OCI-LY1 (cell line): ENCODE results near the gene MED14.

Experiments used
- H2AFZ ChIP-seq: fragments of 200-600 bp; sonication (generic), shearing (Covaris generic); 2 replicates; pipeline ENCODE4 v1.6.0; 2014; ENCODE audit warnings: antibody characterized with exemption, mild to moderate bottlenecking, low read length
- H3F3A ChIP-seq: fragments of 200-600 bp; sonication (generic), shearing (Covaris generic); 2 replicates; pipeline ENCODE4 v1.6.0; 2014; ENCODE audit warnings: mild to moderate bottlenecking, antibody characterized with exemption, low read length, moderate library complexity; ENCODE audit not compliant: insufficient read depth
- H3K27ac ChIP-seq: fragments of 200-600 bp; sonication (generic); 2 replicates; pipeline ENCODE4 v1.5.1; 2014; ENCODE audit warnings: low read length, mixed run types, mild to moderate bottlenecking, low read depth; ENCODE audit not compliant: poor library complexity, severe bottlenecking
- H3K27me3 ChIP-seq: fragments of 200-600 bp; sonication (generic); 2 replicates; pipeline ENCODE4 v1.6.0; 2014; ENCODE audit warnings: antibody characterized with exemption, mild to moderate bottlenecking, low read length, moderate library complexity; ENCODE audit not compliant: insufficient read depth
- H3K36me3 ChIP-seq: fragments of 200-600 bp; sonication (generic); 2 replicates; pipeline ENCODE4 v1.6.1; 2014; ENCODE audit warnings: mild to moderate bottlenecking, antibody characterized with exemption, low read length, moderate library complexity, mixed read lengths; ENCODE audit not compliant: insufficient read depth
- H3K4me1 ChIP-seq: fragments of 200-600 bp; sonication (generic); 2 replicates; pipeline ENCODE4 v1.5.1; 2014; ENCODE audit warnings: mild to moderate bottlenecking, low read length, moderate library complexity; ENCODE audit not compliant: insufficient read depth, severe bottlenecking
- H3K4me2 ChIP-seq: fragments of 200-600 bp; sonication (generic), shearing (Covaris generic); 2 replicates; pipeline ENCODE4 v1.6.1; 2014; ENCODE audit warnings: low read length
- H3K4me3 ChIP-seq: fragments of 200-600 bp; sonication (generic); 2 replicates; pipeline ENCODE4 v1.5.1; 2014; ENCODE audit warnings: low read length, low read depth, mild to moderate bottlenecking, mixed read lengths; ENCODE audit not compliant: poor library complexity, severe bottlenecking
- H3K79me2 ChIP-seq: fragments of 200-600 bp; shearing (Covaris generic); 2 replicates; pipeline ENCODE4 v1.6.1; 2016; ENCODE audit warnings: mixed run types, low read length, mixed read lengths; ENCODE audit not compliant: insufficient read depth
- H3K9ac ChIP-seq: fragments of 200-600 bp; sonication (generic), shearing (Covaris generic); 2 replicates; pipeline ENCODE4 v1.6.1; 2014; ENCODE audit warnings: mild to moderate bottlenecking, low read length, mixed read lengths
- H3K9me2 ChIP-seq: fragments of 200-600 bp; sonication (generic), shearing (Covaris generic); 2 replicates; pipeline ENCODE4 v1.6.1; 2014; ENCODE audit warnings: low read depth, mild to moderate bottlenecking, low read length, mixed read lengths
- H3K9me3 ChIP-seq: fragments of 200-600 bp; shearing (Covaris generic); 2 replicates; pipeline ENCODE4 v1.6.1; 2014; ENCODE audit warnings: low read length, mixed read lengths
- H4K20me1 ChIP-seq: fragments of 200-600 bp; sonication (generic), shearing (Covaris generic); 2 replicates; pipeline ENCODE4 v1.6.0; 2016; ENCODE audit warnings: mild to moderate bottlenecking, low read length; ENCODE audit not compliant: insufficient read depth
- EZH2 ChIP-seq: fragments of 200-600 bp; sonication (generic), shearing (Covaris generic); IDR thresholded peaks from 2 replicates; pipeline ENCODE4 v1.8.0; 2017; ENCODE audit warnings: borderline replicate concordance, mixed run types, mild to moderate bottlenecking, antibody characterized with exemption, low read length, moderate library complexity, mixed read lengths
- TF ChIP-seq, protein P1 (sequence below): fragments of 200-600 bp; sonication (generic), shearing (Covaris generic); IDR thresholded peaks from 2 replicates; pipeline ENCODE4 v1.5.1; 2017; ENCODE audit warnings: mild to moderate bottlenecking, antibody characterized with exemption, low read length, moderate library complexity, mixed read lengths

The MED14 gene

DNA sequence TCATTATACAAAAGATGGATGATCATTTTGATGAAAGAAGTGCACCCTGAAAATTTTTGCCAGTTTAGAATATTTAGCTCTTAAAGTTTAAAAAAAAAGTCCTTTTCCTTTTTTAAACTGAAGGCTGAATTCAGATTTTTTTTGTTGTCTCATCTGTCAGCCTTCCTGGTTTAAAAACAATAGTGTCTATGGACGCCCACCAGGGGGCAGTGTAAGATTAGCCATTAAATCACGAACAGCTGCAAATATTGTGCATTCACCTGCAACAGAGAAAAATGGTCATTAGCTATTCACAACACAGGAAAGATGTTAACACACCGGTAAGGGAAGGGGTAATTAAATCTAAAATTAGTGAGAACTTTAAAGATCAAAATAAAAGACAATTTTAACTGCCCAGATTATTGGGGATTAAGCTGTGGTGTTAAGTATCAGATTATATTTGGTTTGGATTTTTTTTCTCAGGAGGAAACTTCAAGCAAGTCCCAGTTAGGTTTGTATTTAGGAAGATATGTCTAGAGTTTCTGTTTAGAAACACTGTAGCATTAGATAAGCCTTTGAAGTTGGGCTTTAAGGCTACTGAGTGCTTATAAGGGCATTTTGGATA lies 83.6 kb downstream of the MED14 start:
- H3F3A ChIP-seq: no peaks in the 10 kb centered on the region
- no peak overlapping the region for H3K27ac ChIP-seq
- TF ChIP-seq EZH2: no peak
- TF ChIP-seq, protein P1, sequence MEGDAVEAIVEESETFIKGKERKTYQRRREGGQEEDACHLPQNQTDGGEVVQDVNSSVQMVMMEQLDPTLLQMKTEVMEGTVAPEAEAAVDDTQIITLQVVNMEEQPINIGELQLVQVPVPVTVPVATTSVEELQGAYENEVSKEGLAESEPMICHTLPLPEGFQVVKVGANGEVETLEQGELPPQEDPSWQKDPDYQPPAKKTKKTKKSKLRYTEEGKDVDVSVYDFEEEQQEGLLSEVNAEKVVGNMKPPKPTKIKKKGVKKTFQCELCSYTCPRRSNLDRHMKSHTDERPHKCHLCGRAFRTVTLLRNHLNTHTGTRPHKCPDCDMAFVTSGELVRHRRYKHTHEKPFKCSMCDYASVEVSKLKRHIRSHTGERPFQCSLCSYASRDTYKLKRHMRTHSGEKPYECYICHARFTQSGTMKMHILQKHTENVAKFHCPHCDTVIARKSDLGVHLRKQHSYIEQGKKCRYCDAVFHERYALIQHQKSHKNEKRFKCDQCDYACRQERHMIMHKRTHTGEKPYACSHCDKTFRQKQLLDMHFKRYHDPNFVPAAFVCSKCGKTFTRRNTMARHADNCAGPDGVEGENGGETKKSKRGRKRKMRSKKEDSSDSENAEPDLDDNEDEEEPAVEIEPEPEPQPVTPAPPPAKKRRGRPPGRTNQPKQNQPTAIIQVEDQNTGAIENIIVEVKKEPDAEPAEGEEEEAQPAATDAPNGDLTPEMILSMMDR: peak; percentile 56
- no peak overlapping the region for H2AFZ ChIP-seq
- H3K4me1 ChIP-seq: peaks cover 8% of the 10 kb centered on the region
- no peaks in the 10 kb centered on the region for H3K9me2 ChIP-seq
- H4K20me1 ChIP-seq: no peaks in the 10 kb centered on the region
- no peaks in the 10 kb centered on the region for H3K9me3 ChIP-seq
- no peaks in the 10 kb centered on the region for H3K79me2 ChIP-seq
- H3K4me3 ChIP-seq: no peak overlapping the region
- peaks cover 27% of the 10 kb centered on the region for H3K36me3 ChIP-seq
- H3K9ac ChIP-seq: no peak overlapping the region
- no peaks in the 10 kb centered on the region for H3K27me3 ChIP-seq
- H3K4me2 ChIP-seq: no peak overlapping the region

DNA sequence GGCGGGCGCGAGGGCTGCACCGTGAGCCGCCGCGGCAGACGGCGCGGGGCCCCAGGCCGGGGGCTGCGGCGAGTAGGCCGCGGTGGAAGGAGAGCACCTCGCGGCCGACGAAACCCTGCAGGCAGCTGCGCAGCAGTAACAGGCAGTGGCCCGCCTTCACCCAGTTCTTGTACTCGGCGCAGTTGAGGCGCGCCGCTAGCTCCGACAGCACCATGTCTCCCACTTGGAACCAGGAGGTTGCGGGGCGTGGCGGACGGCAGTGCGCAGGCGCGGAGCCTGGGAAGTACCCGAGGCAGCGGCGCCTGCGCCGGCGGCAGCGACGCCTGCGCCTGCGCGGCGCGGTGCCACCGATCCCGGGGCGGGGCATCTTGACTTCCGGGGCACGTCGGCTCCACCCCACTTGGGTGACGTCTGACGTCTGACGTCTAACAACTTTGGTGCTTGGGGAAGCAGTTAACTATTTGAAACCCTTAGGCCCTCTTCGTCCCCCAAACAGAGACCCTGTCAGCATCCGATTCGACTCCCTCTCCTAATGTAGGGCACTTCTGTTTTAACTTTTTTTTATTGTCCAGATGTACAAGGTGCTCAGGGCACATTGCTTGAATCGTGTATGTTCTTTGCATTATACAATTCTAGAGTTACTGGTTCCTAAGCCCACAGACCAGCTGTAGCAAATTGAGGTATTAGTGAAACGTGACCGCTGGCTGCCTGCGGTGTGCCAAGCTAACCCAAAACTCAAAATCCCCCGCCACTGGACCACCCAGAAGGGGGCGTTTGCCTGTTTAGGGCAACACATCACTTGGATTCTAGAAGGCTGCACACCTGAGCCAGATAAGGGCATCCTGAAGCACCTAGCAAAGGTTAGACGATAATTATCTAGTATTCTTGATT lies 87.8 kb downstream of the MED14 start, which contains the start of gene CXorf38:
Gene CXorf38 (minus strand): TSS at position 255 of the 891 bp plus-strand sequence. CDS start 41 bp downstream, at position 214.
- no peaks in the 10 kb centered on the region for H4K20me1 ChIP-seq
- H3F3A ChIP-seq: no peaks in the 10 kb centered on the region
- H3K9me2 ChIP-seq: no peaks in the 10 kb centered on the region
- TF ChIP-seq EZH2: no peak
- TF ChIP-seq, protein P1: peak; percentile 14; the same call in 1 of the 2 replicates
- no peaks in the 10 kb centered on the region for H3K9me3 ChIP-seq
- no peak within 1 kb of the TSS; the same call in 1 of the 2 replicates for H2AFZ ChIP-seq
- peak within 1 kb of the TSS; percentile 94 for H3K4me2 ChIP-seq
- H3K36me3 ChIP-seq: peaks cover 5% of the 10 kb centered on the region; the same call in 1 of the 2 replicates
- no peaks in the 10 kb centered on the region for H3K27me3 ChIP-seq
- H3K4me3 ChIP-seq: peak within 1 kb of the TSS; percentile 95
- H3K27ac ChIP-seq: peak within 1 kb of the TSS; percentile 73
- H3K9ac ChIP-seq: peak within 1 kb of the TSS; percentile 86
- H3K4me1 ChIP-seq: peaks cover 23% of the 10 kb centered on the region
- peaks cover 14% of the 10 kb centered on the region for H3K79me2 ChIP-seq

DNA sequence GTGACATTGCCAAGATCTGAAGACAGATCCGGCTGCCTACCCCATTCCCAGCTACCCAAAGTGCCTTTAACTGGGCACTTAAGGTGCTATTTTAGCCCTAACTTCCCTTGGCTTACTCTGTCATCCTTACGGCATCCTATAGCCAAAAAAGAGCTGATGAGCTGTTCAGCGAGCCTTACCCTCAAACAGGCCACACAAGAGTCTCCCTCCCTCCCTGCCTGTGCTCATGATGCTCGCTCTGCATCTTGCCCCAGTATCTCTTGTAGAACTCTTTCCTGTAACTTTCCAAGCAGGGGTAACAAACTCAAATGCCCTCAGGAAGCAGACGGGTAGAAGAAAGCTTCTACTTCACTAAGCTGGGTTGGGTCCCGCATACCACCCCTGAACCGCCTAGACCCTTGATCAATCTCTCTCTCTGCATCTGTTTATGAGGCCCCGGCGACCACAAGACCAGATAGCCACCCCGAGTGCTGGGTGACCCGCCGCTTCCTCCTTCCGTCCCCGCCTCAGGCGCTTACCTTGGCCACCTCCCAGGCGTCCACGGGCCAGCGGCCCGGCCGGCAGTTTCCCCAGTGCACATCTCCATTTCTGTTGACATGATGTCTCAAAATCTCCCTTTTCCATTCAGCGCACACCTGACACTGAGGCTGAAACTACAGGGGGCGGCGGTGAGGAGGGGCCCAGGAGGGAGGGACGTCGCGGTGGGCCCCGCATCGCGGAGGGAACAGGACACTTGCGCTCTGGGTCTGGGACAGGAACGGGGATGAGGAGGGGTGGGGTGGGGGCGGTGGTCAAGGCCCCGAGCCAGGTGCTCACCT lies 88.6 kb downstream of the MED14 start:
- peak overlapping the region; percentile 94 for H3K4me2 ChIP-seq
- no peaks in the 10 kb centered on the region for H4K20me1 ChIP-seq
- H3K79me2 ChIP-seq: peaks cover 14% of the 10 kb centered on the region
- peak overlapping the region; percentile 95 for H3K4me3 ChIP-seq
- no peaks in the 10 kb centered on the region for H3K9me3 ChIP-seq
- H3K36me3 ChIP-seq: peaks cover 5% of the 10 kb centered on the region; the same call in 1 of the 2 replicates
- TF ChIP-seq EZH2: no peak
- TF ChIP-seq, protein P1: no peak
- no peak overlapping the region for H2AFZ ChIP-seq
- no peaks in the 10 kb centered on the region for H3K27me3 ChIP-seq
- peak overlapping the region; percentile 73 for H3K27ac ChIP-seq
- H3K9ac ChIP-seq: peak overlapping the region; percentile 86
- no peaks in the 10 kb centered on the region for H3F3A ChIP-seq
- peaks cover 23% of the 10 kb centered on the region for H3K4me1 ChIP-seq
- no peaks in the 10 kb centered on the region for H3K9me2 ChIP-seq
